Esophagus muscularis mucosa (tissue), 3 donors: Measurements from ENCODE around the gene TMEM100.

Experiments
- CTCF ChIP-seq, 3 experiments: fragments of 200-600 bp in 2 of 3; fragments of 450-650 bp in 1 of 3; sonication (generic) in 2 of 3; IDR thresholded peaks; one replicate each; pipeline ENCODE4 v1.5.1; 2017 to 2019; ENCODE audit warnings: antibody characterized with exemption in 3 of 3, mild to moderate bottlenecking in 2 of 3, moderate library complexity in 1 of 3
- POLR2AphosphoS5 ChIP-seq, 2 donors: sonication (generic); formaldehyde crosslinking; IDR thresholded peaks; one replicate each; pipeline ENCODE4 v1.6.1; 2017; ENCODE audit warnings: antibody characterized with exemption in 2 of 2

- TF ChIP-seq CTCF (IDR thresholded peaks at IDR 0.05) (no peak), POLR2AphosphoS5 (IDR thresholded peaks at IDR 0.05) (no peak)
Measured at GRCh38 chr17:55677446-55677845, 45.2 kb downstream of the TMEM100 start.
